Osteocyte (in vitro differentiated cells): ENCODE data around the gene TOM1. TPM values are rescaled to one million over a fixed set of nuclear protein-coding genes. Genes with fewer than 3 reads are reported as not detected.
"Not testable (repeated sequence)": the region's sequence is repeated elsewhere in the genome, so short reads cannot be mapped to it uniquely, and the experiment has no call there.

Source experiments
- DNase-seq: peaks from one replicate; pipeline ENCODE4 v3.0.0; 2021; ENCODE audit warnings: mixed read lengths; ENCODE audit not compliant: unreplicated experiment; ENCODE audit errors: extremely low spot score
- H3K27ac Mint-ChIP-seq: one replicate; pipeline ENCODE4 v1.8.0; 2021; ENCODE audit warnings: mild to moderate bottlenecking, mixed read lengths; ENCODE audit not compliant: unreplicated experiment
- H3K27me3 Mint-ChIP-seq: one replicate; pipeline ENCODE4 v1.8.0; 2021; ENCODE audit warnings: mixed read lengths; ENCODE audit not compliant: unreplicated experiment
- H3K36me3 Mint-ChIP-seq: one replicate; pipeline ENCODE4 v1.8.0; 2021; ENCODE audit warnings: mixed read lengths; ENCODE audit not compliant: unreplicated experiment
- H3K4me1 Mint-ChIP-seq: one replicate; pipeline ENCODE4 v1.8.0; 2021; ENCODE audit warnings: mixed read lengths; ENCODE audit not compliant: unreplicated experiment
- H3K4me3 Mint-ChIP-seq: one replicate; pipeline ENCODE4 v1.8.0; 2021; ENCODE audit warnings: mild to moderate bottlenecking, moderate library complexity, mixed read lengths; ENCODE audit not compliant: unreplicated experiment
- H3K9me3 Mint-ChIP-seq: one replicate; pipeline ENCODE4 v1.8.0; 2021; ENCODE audit warnings: mixed read lengths; ENCODE audit not compliant: unreplicated experiment
- CTCF ChIP-seq: fragments of 200-600 bp; sonication (generic); IDR thresholded peaks from 2 replicates; pipeline ENCODE4 v1.5.0; 2021; ENCODE audit warnings: antibody characterized with exemption, mild to moderate bottlenecking, moderate library complexity
- total RNA-seq: library from RNA; stranded (reverse); gene quantifications from 2 replicates; pipeline ENCODE4 v1.2.1, GENCODE V29; 2021

The TOM1 gene
- total RNA-seq, 1 donor from 2014 or later, result 55.5 TPM

- Mint-ChIP-seq H3K4me1 (peaks cover 6% of the 10 kb centered on the region), H3K27me3 (no peaks in the 10 kb centered on the region), H3K9me3 (no peaks in the 10 kb centered on the region), H3K27ac (no peak overlapping the region), H3K4me3 (no peak overlapping the region), H3K36me3 (peaks cover 27% of the 10 kb centered on the region)
- DNase-seq, result no peak
- no peak for TF ChIP-seq CTCF
These were observed 92.7 kb downstream of the TOM1 start for GRCh38 chr22:35392357-35392756.

- Mint-ChIP-seq H3K27me3 (no peaks in the 10 kb centered on the region), H3K27ac (no peak overlapping the region), H3K36me3 (peaks cover 25% of the 10 kb centered on the region), H3K9me3 (no peaks in the 10 kb centered on the region), H3K4me1 (peaks cover 11% of the 10 kb centered on the region), H3K4me3 (no peak overlapping the region)
- no peak for DNase-seq
- TF ChIP-seq CTCF, result no peak
These were observed 93.7 kb downstream of the TOM1 start for GRCh38 chr22:35393116-35394010.

GRCh38 chr22:35394011-35394312, 94.3 kb downstream of the TOM1 start:
- Mint-ChIP-seq H3K9me3 (no peaks in the 10 kb centered on the region), H3K4me3 (no peak overlapping the region), H3K4me1 (peaks cover 11% of the 10 kb centered on the region), H3K27ac (no peak overlapping the region), H3K27me3 (no peaks in the 10 kb centered on the region), H3K36me3 (peaks cover 23% of the 10 kb centered on the region)
- no peak for TF ChIP-seq CTCF
- no peak for DNase-seq

GRCh38 chr22:35394810-35395563, 95.3 kb downstream of the TOM1 start:
- Mint-ChIP-seq H3K9me3 (no peaks in the 10 kb centered on the region), H3K4me3 (no peak overlapping the region), H3K27ac (no peak overlapping the region), H3K27me3 (no peaks in the 10 kb centered on the region), H3K4me1 (peaks cover 18% of the 10 kb centered on the region), H3K36me3 (peaks cover 18% of the 10 kb centered on the region)
- no peak for TF ChIP-seq CTCF
- DNase-seq, result no peak

- not testable (repeated sequence) for DNase-seq, H3K27me3 Mint-ChIP-seq, H3K9me3 Mint-ChIP-seq, H3K4me3 Mint-ChIP-seq, H3K27ac Mint-ChIP-seq
- H3K36me3 Mint-ChIP-seq, result peaks cover 15% of the 10 kb centered on the region
- peaks cover 26% of the 10 kb centered on the region for H3K4me1 Mint-ChIP-seq
These were observed 96.9 kb downstream of the TOM1 start for GRCh38 chr22:35396622-35397021.
